GM12878 (cell line): ENCODE results near the gene STK40. TPM values are rescaled to one million over a fixed set of nuclear protein-coding genes. Genes with fewer than 3 reads are reported as not detected.

ENCODE experiments used
- EGR1 ChIP-seq, 2 experiments: IDR thresholded peaks; 1 replicate in 1 of 2; 2 replicates in 1 of 2; pipeline ENCODE4 v1.6.1; 2011 to 2012; ENCODE audit warnings: low read depth in 2 of 2, low read length in 2 of 2, borderline replicate concordance in 1 of 2, mild to moderate bottlenecking in 1 of 2, moderate library complexity in 1 of 2
- FOXM1 ChIP-seq: IDR thresholded peaks from 2 replicates; pipeline ENCODE4 v1.6.1; 2012; ENCODE audit warnings: low read depth, mild to moderate bottlenecking, inconsistent platforms, low read length, moderate library complexity
- HDGF ChIP-seq: fragments of 450-650 bp; IDR thresholded peaks from 2 replicates; pipeline ENCODE4 v1.6.1; 2016; ENCODE audit warnings: antibody characterized with exemption
- JUNB ChIP-seq: IDR thresholded peaks from 2 replicates; pipeline ENCODE4 v1.6.1; 2016; ENCODE audit warnings: antibody characterized with exemption, mild to moderate bottlenecking
- LARP7 ChIP-seq: fragments of 450-650 bp; IDR thresholded peaks from 2 replicates; pipeline ENCODE4 v1.6.1; 2017; ENCODE audit warnings: mild to moderate bottlenecking
- MYC ChIP-seq: IDR thresholded peaks from 2 replicates; pipeline ENCODE4 v1.6.1; 2011; ENCODE audit warnings: mild to moderate bottlenecking, low read length, moderate library complexity, inconsistent platforms; ENCODE audit not compliant: insufficient read depth, insufficient replicate concordance, insufficient read length, severe bottlenecking
- RFX5 ChIP-seq: IDR thresholded peaks from 2 replicates; pipeline ENCODE4 v1.6.1; 2011; ENCODE audit warnings: low read depth, low read length, improper control_type of control experiment
- SUPT20H ChIP-seq: IDR thresholded peaks from 2 replicates; pipeline ENCODE4 v1.6.1; 2011; ENCODE audit warnings: low read depth, mild to moderate bottlenecking, low read length, moderate library complexity, borderline replicate concordance; ENCODE audit not compliant: control insufficient read depth
- TBL1XR1 ChIP-seq: IDR thresholded peaks from 2 replicates; pipeline ENCODE4 v1.6.1; 2012; ENCODE audit warnings: low read depth, low read length, improper control_type of control experiment
- ZNF384 ChIP-seq: IDR thresholded peaks from 2 replicates; pipeline ENCODE4 v1.6.1; 2012; ENCODE audit warnings: low read depth, mild to moderate bottlenecking, low read length, improper control_type of control experiment, borderline replicate concordance
- polyA plus RNA-seq, 11 experiments: library from polyadenylated mRNA; depleted of rRNA in 4 of 11; unstranded in 6 of 11; stranded (reverse) in 5 of 11; fragments of >200 nt; fragmentation: Nextera tagmentation in 4 of 11; fragmentation: Illumina TruSeq in 1 of 11; extraction: Ambion mirVana in 4 of 11; extraction: Trizol in 1 of 11; gene quantifications; 1 replicate in 1 of 11; 2 replicates in 10 of 11; pipeline versions ENCODE4 v1.2.1 to v1.2.3, GENCODE V29; 2011 to 2016; ENCODE audit warnings: inconsistent platforms in 2 of 11, missing spikeins in 2 of 11, low read depth in 1 of 11
- small RNA-seq: library from RNA; depleted of rRNA; stranded (forward); fragments of <200 nt; gene quantifications from one replicate; pipeline ENCODE3, GENCODE V24; 2014
- total RNA-seq, 4 experiments: library from RNA; depleted of rRNA in 3 of 4; stranded (reverse); fragments of >200 nt in 3 of 4; fragmentation: Illumina TruSeq in 1 of 4; extraction: Trizol in 1 of 4; gene quantifications; 2 replicates each; pipeline versions ENCODE4 v1.2.1 to v1.2.3, GENCODE V29; 2013 to 2021
- TF ChIP-seq, protein P1 (sequence below), 3 experiments: IDR thresholded peaks in 2 of 3; conservative IDR thresholded peaks in 1 of 3; 2 replicates each; pipeline ENCODE4 v1.5.1; 2011; ENCODE audit warnings: low read depth in 3 of 3, low read length in 3 of 3, mild to moderate bottlenecking in 3 of 3, control low read depth in 2 of 3, moderate library complexity in 2 of 3, inconsistent platforms in 1 of 3, mixed read lengths in 1 of 3; ENCODE audit not compliant: control insufficient read depth in 2 of 3, insufficient read depth in 1 of 3; ENCODE audit errors: extremely low read depth in 1 of 3
- TF ChIP-seq, protein P2 (sequence below): fragments of 450-650 bp; IDR thresholded peaks from 2 replicates; pipeline ENCODE4 v1.6.1; 2017; ENCODE audit warnings: antibody characterized with exemption, mild to moderate bottlenecking, moderate library complexity

Gene STK40
- total and polyA plus RNA-seq, 10 of the 15 experiments (the other 5 are each of a cell fraction or from before 2014, with no cell fraction given), result 0.27 to 51.0 (median 29.5) TPM

DNA sequence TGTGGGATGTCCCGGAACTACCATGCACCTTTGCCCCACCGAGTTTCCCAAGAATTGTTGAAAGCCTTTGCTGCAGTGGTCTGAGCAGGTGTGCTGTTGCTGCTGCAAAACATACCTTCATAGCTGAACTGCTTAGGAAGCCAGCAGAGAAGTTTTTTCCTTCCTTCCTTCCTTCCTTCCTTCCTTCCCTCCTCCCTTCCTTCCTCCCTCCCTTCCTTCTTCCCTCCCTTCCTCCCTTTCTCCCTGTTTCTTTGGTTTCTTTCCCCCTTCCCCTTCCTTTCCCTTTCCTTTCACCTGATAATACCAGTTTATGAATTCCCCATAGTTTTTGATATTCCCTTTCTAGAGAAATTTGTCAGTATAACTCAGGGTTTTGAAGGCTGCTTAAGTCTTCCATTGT lies 90.3 kb downstream of the STK40 start (continued):
- TF ChIP-seq, protein P1, sequence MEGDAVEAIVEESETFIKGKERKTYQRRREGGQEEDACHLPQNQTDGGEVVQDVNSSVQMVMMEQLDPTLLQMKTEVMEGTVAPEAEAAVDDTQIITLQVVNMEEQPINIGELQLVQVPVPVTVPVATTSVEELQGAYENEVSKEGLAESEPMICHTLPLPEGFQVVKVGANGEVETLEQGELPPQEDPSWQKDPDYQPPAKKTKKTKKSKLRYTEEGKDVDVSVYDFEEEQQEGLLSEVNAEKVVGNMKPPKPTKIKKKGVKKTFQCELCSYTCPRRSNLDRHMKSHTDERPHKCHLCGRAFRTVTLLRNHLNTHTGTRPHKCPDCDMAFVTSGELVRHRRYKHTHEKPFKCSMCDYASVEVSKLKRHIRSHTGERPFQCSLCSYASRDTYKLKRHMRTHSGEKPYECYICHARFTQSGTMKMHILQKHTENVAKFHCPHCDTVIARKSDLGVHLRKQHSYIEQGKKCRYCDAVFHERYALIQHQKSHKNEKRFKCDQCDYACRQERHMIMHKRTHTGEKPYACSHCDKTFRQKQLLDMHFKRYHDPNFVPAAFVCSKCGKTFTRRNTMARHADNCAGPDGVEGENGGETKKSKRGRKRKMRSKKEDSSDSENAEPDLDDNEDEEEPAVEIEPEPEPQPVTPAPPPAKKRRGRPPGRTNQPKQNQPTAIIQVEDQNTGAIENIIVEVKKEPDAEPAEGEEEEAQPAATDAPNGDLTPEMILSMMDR (IDR thresholded peaks at IDR 0.05 in 2 of 3, conservative IDR thresholded peaks at IDR 0.05 in 1 of 3; ENCODE audit: control insufficient read depth in 2 of 3, extremely low read depth in 1 of 3, insufficient read depth in 1 of 3, low read depth in 3 of 3, low read length in 3 of 3), result no peak
- TF ChIP-seq, protein P2, sequence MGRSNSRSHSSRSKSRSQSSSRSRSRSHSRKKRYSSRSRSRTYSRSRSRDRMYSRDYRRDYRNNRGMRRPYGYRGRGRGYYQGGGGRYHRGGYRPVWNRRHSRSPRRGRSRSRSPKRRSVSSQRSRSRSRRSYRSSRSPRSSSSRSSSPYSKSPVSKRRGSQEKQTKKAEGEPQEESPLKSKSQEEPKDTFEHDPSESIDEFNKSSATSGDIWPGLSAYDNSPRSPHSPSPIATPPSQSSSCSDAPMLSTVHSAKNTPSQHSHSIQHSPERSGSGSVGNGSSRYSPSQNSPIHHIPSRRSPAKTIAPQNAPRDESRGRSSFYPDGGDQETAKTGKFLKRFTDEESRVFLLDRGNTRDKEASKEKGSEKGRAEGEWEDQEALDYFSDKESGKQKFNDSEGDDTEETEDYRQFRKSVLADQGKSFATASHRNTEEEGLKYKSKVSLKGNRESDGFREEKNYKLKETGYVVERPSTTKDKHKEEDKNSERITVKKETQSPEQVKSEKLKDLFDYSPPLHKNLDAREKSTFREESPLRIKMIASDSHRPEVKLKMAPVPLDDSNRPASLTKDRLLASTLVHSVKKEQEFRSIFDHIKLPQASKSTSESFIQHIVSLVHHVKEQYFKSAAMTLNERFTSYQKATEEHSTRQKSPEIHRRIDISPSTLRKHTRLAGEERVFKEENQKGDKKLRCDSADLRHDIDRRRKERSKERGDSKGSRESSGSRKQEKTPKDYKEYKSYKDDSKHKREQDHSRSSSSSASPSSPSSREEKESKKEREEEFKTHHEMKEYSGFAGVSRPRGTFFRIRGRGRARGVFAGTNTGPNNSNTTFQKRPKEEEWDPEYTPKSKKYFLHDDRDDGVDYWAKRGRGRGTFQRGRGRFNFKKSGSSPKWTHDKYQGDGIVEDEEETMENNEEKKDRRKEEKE, result no peak
- no peak for TF ChIP-seq MYC
- TF ChIP-seq RFX5, result no peak
- TF ChIP-seq SUPT20H, result no peak
- no peak for TF ChIP-seq TBL1XR1
- no peak for TF ChIP-seq JUNB
- TF ChIP-seq HDGF, result no peak
- TF ChIP-seq LARP7, result no peak
- no peak for TF ChIP-seq FOXM1
- TF ChIP-seq EGR1 (IDR thresholded peaks at IDR 0.05; ENCODE audit: borderline replicate concordance in 1 of 2, low read depth in 2 of 2, low read length in 2 of 2), result no peak
- TF ChIP-seq ZNF384, result no peak

Small RNA genes lying within 50 kb of the gene (small RNA-seq; reads per million reads assigned to genes)
- gene RNU4-27P (not detected), gene SNORA63C (0.20 reads per million)

Other genes with a start within 250 kb of the STK40 start
Only the 7 nearest of the 9 such genes appear.
- 76.2 and 77.4 TPM in 2 replicates for gene THRAP3, start 161.5 kb downstream of the STK40 start, total RNA-seq (2014; rRNA removed)
- 146 and 149 TPM in 2 replicates for gene THRAP3, start 161.5 kb downstream of the STK40 start, total RNA-seq (2014; rRNA removed; fragmentation: Illumina TruSeq; extraction: Trizol)
- gene THRAP3, start 161.5 kb downstream of the STK40 start, total RNA-seq (2021), result 135 and 136 TPM in 2 replicates
- gene THRAP3, start 161.5 kb downstream of the STK40 start, polyA plus RNA-seq (2011; rRNA removed), result 98.0 and 109 TPM in 2 replicates
- gene THRAP3, start 161.5 kb downstream of the STK40 start, polyA plus RNA-seq (2014; fragmentation: Illumina TruSeq; extraction: Trizol), result 153 and 173 TPM in 2 replicates
- 100 to 1,000 TPM in 1 of 2 experiments, 10 to 100 TPM in 1; 76.3 to 173 TPM for gene THRAP3, start 161.5 kb downstream of the STK40 start, polyA plus RNA-seq (2014; fragmentation: Nextera tagmentation; extraction: Ambion mirVana)
- gene THRAP3, start 161.5 kb downstream of the STK40 start, polyA plus RNA-seq (2014; rRNA removed), result 80.0 and 96.9 TPM in 2 replicates
- 100 to 1,000 TPM; 135 to 151 TPM for gene THRAP3, start 161.5 kb downstream of the STK40 start, polyA plus RNA-seq (2016; fragmentation: Nextera tagmentation; extraction: Ambion mirVana)
- gene SH3D21, start 79.6 kb downstream of the STK40 start, total RNA-seq (2014; rRNA removed), result 1.9 and 3.2 TPM in 2 replicates
- 2.1 and 2.4 TPM in 2 replicates for gene SH3D21, start 79.6 kb downstream of the STK40 start, total RNA-seq (2014; rRNA removed; fragmentation: Illumina TruSeq; extraction: Trizol)
- 4.9 and 5.5 TPM in 2 replicates for gene SH3D21, start 79.6 kb downstream of the STK40 start, total RNA-seq (2021)
- 2.1 and 2.5 TPM in 2 replicates for gene SH3D21, start 79.6 kb downstream of the STK40 start, polyA plus RNA-seq (2011; rRNA removed)
- gene SH3D21, start 79.6 kb downstream of the STK40 start, polyA plus RNA-seq (2014; fragmentation: Illumina TruSeq; extraction: Trizol), result 2.3 and 5.1 TPM in 2 replicates
- under 1 TPM; 0.06 to 0.11 TPM for gene SH3D21, start 79.6 kb downstream of the STK40 start, polyA plus RNA-seq (2014; fragmentation: Nextera tagmentation; extraction: Ambion mirVana)
- gene SH3D21, start 79.6 kb downstream of the STK40 start, polyA plus RNA-seq (2014; rRNA removed), result 5.7 and 5.9 TPM in 2 replicates
- gene SH3D21, start 79.6 kb downstream of the STK40 start, polyA plus RNA-seq (2016; fragmentation: Nextera tagmentation; extraction: Ambion mirVana), result 1 to 10 TPM in 1 of 2 experiments, under 1 TPM in 1; 0.19 to 2.1 TPM
- 6.4 and 6.9 TPM in 2 replicates for gene EVA1B, start 62.3 kb downstream of the STK40 start, total RNA-seq (2014; rRNA removed)
- gene EVA1B, start 62.3 kb downstream of the STK40 start, total RNA-seq (2014; rRNA removed; fragmentation: Illumina TruSeq; extraction: Trizol), result 0.32 and 0.45 TPM in 2 replicates
- gene EVA1B, start 62.3 kb downstream of the STK40 start, total RNA-seq (2021), result 5.3 and 6.1 TPM in 2 replicates
- gene EVA1B, start 62.3 kb downstream of the STK40 start, polyA plus RNA-seq (2011; rRNA removed), result 0.58 TPM in 1 of 2 replicates, not detected in the other
- gene EVA1B, start 62.3 kb downstream of the STK40 start, polyA plus RNA-seq (2014; fragmentation: Illumina TruSeq; extraction: Trizol), result not detected in 2 replicates
- under 1 TPM in 1 of 2 experiments, not detected in 1; 0.15 TPM for gene EVA1B, start 62.3 kb downstream of the STK40 start, polyA plus RNA-seq (2014; fragmentation: Nextera tagmentation; extraction: Ambion mirVana)
- gene EVA1B, start 62.3 kb downstream of the STK40 start, polyA plus RNA-seq (2014; rRNA removed), result 3.4 and 6.7 TPM in 2 replicates
- gene EVA1B, start 62.3 kb downstream of the STK40 start, polyA plus RNA-seq (2016; fragmentation: Nextera tagmentation; extraction: Ambion mirVana), result 1 to 10 TPM; 2.7 to 3.2 TPM
- gene LSM10, start 12.0 kb upstream of the STK40 start, total RNA-seq (2014; rRNA removed), result 43.3 and 48.3 TPM in 2 replicates
- 11.9 and 13.1 TPM in 2 replicates for gene LSM10, start 12.0 kb upstream of the STK40 start, total RNA-seq (2014; rRNA removed; fragmentation: Illumina TruSeq; extraction: Trizol)
- gene LSM10, start 12.0 kb upstream of the STK40 start, total RNA-seq (2021), result 53.6 and 56.6 TPM in 2 replicates
- 35.3 and 58.4 TPM in 2 replicates for gene LSM10, start 12.0 kb upstream of the STK40 start, polyA plus RNA-seq (2011; rRNA removed)
- gene LSM10, start 12.0 kb upstream of the STK40 start, polyA plus RNA-seq (2014; fragmentation: Illumina TruSeq; extraction: Trizol), result 34.1 and 68.0 TPM in 2 replicates
- gene LSM10, start 12.0 kb upstream of the STK40 start, polyA plus RNA-seq (2014; fragmentation: Nextera tagmentation; extraction: Ambion mirVana), result 10 to 100 TPM; 26.6 to 36.0 TPM
- 99.8 and 103 TPM in 2 replicates for gene LSM10, start 12.0 kb upstream of the STK40 start, polyA plus RNA-seq (2014; rRNA removed)
- 10 to 100 TPM; 85.9 to 97.3 TPM for gene LSM10, start 12.0 kb upstream of the STK40 start, polyA plus RNA-seq (2016; fragmentation: Nextera tagmentation; extraction: Ambion mirVana)
- 1.9 and 2.8 TPM in 2 replicates for gene OSCP1, start 64.5 kb upstream of the STK40 start, total RNA-seq (2014; rRNA removed)
- 1.7 and 2.2 TPM in 2 replicates for gene OSCP1, start 64.5 kb upstream of the STK40 start, total RNA-seq (2014; rRNA removed; fragmentation: Illumina TruSeq; extraction: Trizol)
- 1.5 and 3.1 TPM in 2 replicates for gene OSCP1, start 64.5 kb upstream of the STK40 start, total RNA-seq (2021)
- gene OSCP1, start 64.5 kb upstream of the STK40 start, polyA plus RNA-seq (2011; rRNA removed), result 1.9 and 3.0 TPM in 2 replicates
- gene OSCP1, start 64.5 kb upstream of the STK40 start, polyA plus RNA-seq (2014; fragmentation: Illumina TruSeq; extraction: Trizol), result 1.8 and 1.9 TPM in 2 replicates
- gene OSCP1, start 64.5 kb upstream of the STK40 start, polyA plus RNA-seq (2014; fragmentation: Nextera tagmentation; extraction: Ambion mirVana), result 1 to 10 TPM; 5.5 to 5.9 TPM
- 3.0 and 4.4 TPM in 2 replicates for gene OSCP1, start 64.5 kb upstream of the STK40 start, polyA plus RNA-seq (2014; rRNA removed)
- 1 to 10 TPM; 3.3 to 4.1 TPM for gene OSCP1, start 64.5 kb upstream of the STK40 start, polyA plus RNA-seq (2016; fragmentation: Nextera tagmentation; extraction: Ambion mirVana)
- gene MRPS15, start 78.5 kb upstream of the STK40 start, total RNA-seq (2014; rRNA removed), result 114 and 124 TPM in 2 replicates
- gene MRPS15, start 78.5 kb upstream of the STK40 start, total RNA-seq (2014; rRNA removed; fragmentation: Illumina TruSeq; extraction: Trizol), result 90.6 and 99.7 TPM in 2 replicates
- gene MRPS15, start 78.5 kb upstream of the STK40 start, total RNA-seq (2021), result 99.3 and 100 TPM in 2 replicates
- 83.1 and 103 TPM in 2 replicates for gene MRPS15, start 78.5 kb upstream of the STK40 start, polyA plus RNA-seq (2011; rRNA removed)
- gene MRPS15, start 78.5 kb upstream of the STK40 start, polyA plus RNA-seq (2014; fragmentation: Illumina TruSeq; extraction: Trizol), result 148 and 157 TPM in 2 replicates
- gene MRPS15, start 78.5 kb upstream of the STK40 start, polyA plus RNA-seq (2014; fragmentation: Nextera tagmentation; extraction: Ambion mirVana), result 10 to 100 TPM; 41.1 to 72.0 TPM
- 166 and 171 TPM in 2 replicates for gene MRPS15, start 78.5 kb upstream of the STK40 start, polyA plus RNA-seq (2014; rRNA removed)
- gene MRPS15, start 78.5 kb upstream of the STK40 start, polyA plus RNA-seq (2016; fragmentation: Nextera tagmentation; extraction: Ambion mirVana), result 100 to 1,000 TPM; 200 to 207 TPM
- not detected in 2 replicates for gene CSF3R, start 97.0 kb upstream of the STK40 start, total RNA-seq (2014; rRNA removed)
- gene CSF3R, start 97.0 kb upstream of the STK40 start, total RNA-seq (2014; rRNA removed; fragmentation: Illumina TruSeq; extraction: Trizol), result not detected in 2 replicates
- 0.13 TPM in 1 of 2 replicates, not detected in the other for gene CSF3R, start 97.0 kb upstream of the STK40 start, total RNA-seq (2021)
- gene CSF3R, start 97.0 kb upstream of the STK40 start, polyA plus RNA-seq (2011; rRNA removed), result not detected in 2 replicates
- gene CSF3R, start 97.0 kb upstream of the STK40 start, polyA plus RNA-seq (2014; fragmentation: Illumina TruSeq; extraction: Trizol), result not detected in 2 replicates
- gene CSF3R, start 97.0 kb upstream of the STK40 start, polyA plus RNA-seq (2014; fragmentation: Nextera tagmentation; extraction: Ambion mirVana), result not detected
- gene CSF3R, start 97.0 kb upstream of the STK40 start, polyA plus RNA-seq (2014; rRNA removed), result not detected in 2 replicates
- gene CSF3R, start 97.0 kb upstream of the STK40 start, polyA plus RNA-seq (2016; fragmentation: Nextera tagmentation; extraction: Ambion mirVana), result not detected